B cell (primary cell): ENCODE data around the gene SPEN. TPM values are rescaled to one million over a fixed set of nuclear protein-coding genes. Genes with fewer than 3 reads are reported as not detected.
A peak's percentile ranks its signal among the peaks of the same experiment; 100 is the strongest.

Experiments used
- ATAC-seq: fragments of 200-7000 bp; cut with Tn5 transposase; one replicate; pipeline ENCODE4 v1.10.0; 2021; ENCODE audit warnings: low read depth, mild to moderate bottlenecking, moderate number of reproducible peaks, moderate library complexity
- CTCF ChIA-PET: fragments of 350-600 bp; sonication (Branson Sonifier 250); formaldehyde crosslinking; loops from one replicate; lab custom pipeline; 2021; ENCODE audit warnings: antibody characterized with exemption, inconsistent platforms; lab: Charles Lee
- POLR2A ChIA-PET: fragments of 350-600 bp; sonication (Branson Sonifier 250); formaldehyde crosslinking; loops from one replicate; lab custom pipeline; 2021; ENCODE audit warnings: antibody characterized with exemption; lab: Charles Lee
- DNase-seq: peaks from one replicate; pipeline ENCODE4 v3.0.0; 2013
- H2AFZ ChIP-seq: 2 replicates; pipeline ENCODE4 v1.6.1; 2012; ENCODE audit warnings: mild to moderate bottlenecking, low read depth, low read length; ENCODE audit not compliant: insufficient read depth, poor library complexity, severe bottlenecking
- H3K27ac ChIP-seq, 2 donors: 1 replicate in 1 of 2; 2 replicates in 1 of 2; pipeline ENCODE4 v1.5.1; 2012 to 2013; ENCODE audit warnings: low read length in 2 of 2, mild to moderate bottlenecking in 2 of 2, moderate library complexity in 1 of 2
- H3K27me3 ChIP-seq, 4 experiments: fragments of 200-600 bp in 1 of 4; sonication (generic) in 1 of 4; replicated peaks in 1 of 4; 1 replicate in 2 of 4; 2 replicates in 2 of 4; pipeline versions ENCODE4 v1.6.1 to v1.7.0; 2013 to 2016; ENCODE audit warnings: low read length in 3 of 4, mild to moderate bottlenecking in 2 of 4, mixed read lengths in 1 of 4, moderate library complexity in 1 of 4; ENCODE audit not compliant: insufficient read depth in 4 of 4, control insufficient read depth in 3 of 4; ENCODE audit errors: control extremely low read depth in 1 of 4
- H3K36me3 ChIP-seq, 2 experiments: replicated peaks in 1 of 2; 1 replicate in 1 of 2; 2 replicates in 1 of 2; pipeline versions ENCODE4 v1.6.1 to v1.7.1; 2013; ENCODE audit warnings: low read length in 1 of 2; ENCODE audit not compliant: insufficient read depth in 2 of 2, control insufficient read depth in 1 of 2; ENCODE audit errors: control extremely low read depth in 1 of 2, extremely low read depth in 1 of 2
- H3K4me1 ChIP-seq, 2 donors: fragments of 200-600 bp in 1 of 2; sonication (generic) in 1 of 2; 1 replicate in 1 of 2; 2 replicates in 1 of 2; pipeline versions ENCODE4 v1.5.1 to v1.6.1; 2013 to 2017; ENCODE audit warnings: low read length in 2 of 2; ENCODE audit not compliant: control insufficient read depth in 2 of 2, insufficient read depth in 2 of 2
- H3K4me2 ChIP-seq: replicated peaks from 2 replicates; pipeline ENCODE3; 2012; ENCODE audit warnings: mild to moderate bottlenecking, low read depth, low read length; ENCODE audit not compliant: poor library complexity, severe bottlenecking
- H3K4me3 ChIP-seq, 5 experiments: fragments of 200-600 bp in 1 of 5; sonication (generic) in 1 of 5; 1 replicate in 3 of 5; 2 replicates in 2 of 5; pipeline versions ENCODE4 v1.5.1 to v1.7.0; 2011 to 2016; ENCODE audit warnings: low read length in 4 of 5, mild to moderate bottlenecking in 4 of 5, low read depth in 2 of 5, control low read depth in 1 of 5, moderate library complexity in 1 of 5; ENCODE audit not compliant: insufficient read depth in 1 of 5; ENCODE audit errors: control extremely low read depth in 1 of 5, extremely low read depth in 1 of 5
- H3K79me2 ChIP-seq: fragments of 200-600 bp; sonication (generic); one replicate; pipeline ENCODE4 v1.6.0; 2016; ENCODE audit warnings: low read length; ENCODE audit not compliant: control insufficient read depth, insufficient read depth
- H3K9ac ChIP-seq: fragments of 200-600 bp; sonication (generic); 2 replicates; pipeline ENCODE4 v1.6.1; 2017; ENCODE audit warnings: mild to moderate bottlenecking, low read length, moderate library complexity
- H3K9me3 ChIP-seq, 3 donors: one replicate each; pipeline versions ENCODE4 v1.6.1 to v1.7.1; 2013; ENCODE audit warnings: low read length in 2 of 3; ENCODE audit not compliant: control insufficient read depth in 2 of 3, insufficient read depth in 1 of 3; ENCODE audit errors: control extremely low read depth in 1 of 3
- H4K20me1 ChIP-seq: 2 replicates; pipeline ENCODE4 v1.6.0; 2012; ENCODE audit warnings: mild to moderate bottlenecking, low read length; ENCODE audit not compliant: insufficient read depth, control insufficient read depth, poor library complexity, severe bottlenecking
- H3K27ac Mint-ChIP-seq: one replicate; pipeline ENCODE4 v1.8.0; 2021; ENCODE audit warnings: mixed read lengths
- H3K27me3 Mint-ChIP-seq: one replicate; pipeline ENCODE4 v1.8.0; 2021; ENCODE audit warnings: mixed read lengths
- H3K4me1 Mint-ChIP-seq: one replicate; pipeline ENCODE4 v1.8.0; 2021; ENCODE audit warnings: mixed read lengths
- H3K4me3 Mint-ChIP-seq: one replicate; pipeline ENCODE4 v1.8.0; 2021; ENCODE audit warnings: mixed read lengths
- H3K9me3 Mint-ChIP-seq: one replicate; pipeline ENCODE4 v1.8.0; 2022; ENCODE audit warnings: mixed read lengths; ENCODE audit not compliant: insufficient read depth
- CTCF ChIP-seq: fragments of 200-600 bp; IDR thresholded peaks from one replicate; pipeline ENCODE4 v1.8.0; 2022; ENCODE audit warnings: antibody characterized with exemption, mild to moderate bottlenecking
- EZH2 ChIP-seq: IDR thresholded peaks from 2 replicates; pipeline ENCODE4 v1.6.1; 2012; ENCODE audit warnings: borderline replicate concordance, low read depth, mild to moderate bottlenecking, moderate library complexity, low read length; ENCODE audit not compliant: insufficient read depth, poor library complexity, severe bottlenecking
- WGBS: methylation state at CpG from one replicate; pipeline ENCODE4 v1.1.5; 2013; ENCODE audit warnings: missing lambda C conversion rate; ENCODE audit not compliant: insufficient coverage; 5-methylcytosine and 5-hydroxymethylcytosine counted together
- intact Hi-C: fragments of 100-400 bp; cut with micrococcal nuclease; formaldehyde crosslinking; loops from one replicate; pipeline ENCODE4 v1.10.0; 2022
- polyA plus RNA-seq: library from polyadenylated mRNA; depleted of rRNA; stranded (reverse); fragments of >200 nt; gene quantifications from 2 replicates; pipeline ENCODE4 v1.2.3, GENCODE V29; 2012
- total RNA-seq, 2 donors: library from RNA; stranded (reverse); fragments of 120-200 nt in 1 of 2; gene quantifications; 1 replicate in 1 of 2; 2 replicates in 1 of 2; pipeline versions ENCODE4 v1.2.3 to v1.2.4, GENCODE V29; 2013 to 2022

Gene SPEN
- total and polyA plus RNA-seq, 2 donors (not counting 1 experiment from before 2014, with no cell fraction given) = 29.1 to 126 TPM

DNA sequence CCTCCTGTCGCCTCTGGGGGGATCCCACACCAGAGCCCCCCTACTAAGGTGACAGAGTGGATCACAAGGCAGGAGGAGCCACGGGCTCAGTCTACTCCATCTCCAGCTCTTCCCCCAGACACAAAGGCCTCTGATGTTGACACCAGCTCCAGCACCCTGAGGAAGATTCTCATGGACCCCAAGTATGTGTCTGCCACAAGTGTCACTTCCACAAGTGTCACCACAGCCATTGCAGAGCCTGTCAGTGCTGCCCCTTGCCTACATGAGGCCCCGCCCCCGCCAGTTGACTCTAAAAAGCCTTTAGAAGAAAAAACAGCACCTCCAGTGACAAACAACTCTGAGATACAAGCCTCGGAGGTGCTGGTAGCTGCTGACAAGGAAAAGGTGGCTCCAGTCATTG lies 86.2 kb downstream of the SPEN start:
- peaks cover 0 to 94% of the 10 kb centered on the region in 2 experiments for H3K36me3 ChIP-seq
- Mint-ChIP-seq H3K4me1 (peaks cover 4% of the 10 kb centered on the region), H3K27me3 (no peaks in the 10 kb centered on the region), H3K9me3 (no peaks in the 10 kb centered on the region), H3K4me3 (no peak overlapping the region), H3K27ac (no peak overlapping the region)
- peaks cover 8% of the 10 kb centered on the region for H3K79me2 ChIP-seq
- no peaks in the 10 kb centered on the region for H3K27me3 ChIP-seq
- TF ChIP-seq CTCF = no peak
- TF ChIP-seq EZH2 = no peak
- H3K27ac ChIP-seq = no peak overlapping the region
- intact Hi-C loops = no loop called here
- DNase-seq (no peak), ATAC-seq (no peak)
- WGBS = 95% methylated on average over 5 of the region's 5 CpGs
- H3K9ac ChIP-seq = no peak overlapping the region
- H4K20me1 ChIP-seq = peaks cover 8% of the 10 kb centered on the region
- no peaks in the 10 kb centered on the region for H3K4me1 ChIP-seq
- POLR2A ChIA-PET = no interaction called here
- no peak overlapping the region for H3K4me2 ChIP-seq
- no peaks in the 10 kb centered on the region for H3K9me3 ChIP-seq
- CTCF ChIA-PET = no interaction called here
- H2AFZ ChIP-seq = no peak overlapping the region
- H3K4me3 ChIP-seq = no peak overlapping the region

DNA sequence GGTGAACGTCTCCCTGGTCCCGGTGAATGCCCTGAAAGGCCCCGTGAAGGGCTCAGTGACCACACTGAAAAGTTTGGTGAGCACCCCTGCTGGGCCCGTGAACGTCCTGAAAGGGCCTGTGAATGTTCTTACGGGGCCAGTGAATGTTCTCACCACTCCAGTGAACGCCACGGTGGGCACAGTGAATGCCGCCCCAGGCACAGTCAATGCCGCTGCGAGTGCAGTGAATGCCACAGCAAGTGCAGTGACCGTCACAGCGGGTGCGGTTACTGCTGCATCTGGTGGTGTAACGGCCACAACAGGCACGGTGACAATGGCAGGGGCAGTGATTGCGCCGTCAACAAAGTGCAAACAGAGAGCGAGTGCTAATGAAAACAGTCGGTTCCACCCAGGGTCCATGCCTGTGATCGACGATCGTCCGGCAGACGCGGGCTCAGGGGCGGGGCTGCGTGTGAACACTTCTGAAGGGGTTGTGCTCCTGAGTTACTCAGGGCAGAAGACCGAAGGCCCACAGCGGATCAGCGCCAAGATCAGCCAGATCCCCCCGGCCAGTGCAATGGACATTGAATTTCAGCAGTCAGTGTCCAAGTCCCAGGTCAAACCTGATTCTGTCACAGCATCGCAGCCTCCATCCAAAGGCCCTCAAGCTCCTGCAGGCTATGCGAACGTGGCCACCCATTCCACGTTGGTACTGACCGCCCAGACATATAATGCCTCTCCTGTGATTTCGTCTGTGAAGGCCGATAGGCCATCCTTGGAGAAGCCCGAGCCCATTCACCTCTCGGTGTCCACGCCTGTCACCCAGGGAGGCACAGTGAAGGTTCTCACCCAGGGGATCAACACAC lies 86.9 kb downstream of the SPEN start:
- no peaks in the 10 kb centered on the region for H3K4me1 ChIP-seq
- intact Hi-C loops = no loop called here
- H3K79me2 ChIP-seq = peaks cover 8% of the 10 kb centered on the region
- WGBS = 98% methylated on average over 42 of the region's 42 CpGs
- CTCF ChIA-PET = interaction anchor here (0.6 kb wide), 2 partner anchors 116 to 252 kb away, joined by 3 read pairs; no protein-coding TSS in a partner anchor
- DNase-seq (no peak), ATAC-seq (peak; percentile 10)
- no peak overlapping the region for H3K9ac ChIP-seq
- H3K4me3 ChIP-seq = no peak overlapping the region
- H3K4me2 ChIP-seq = no peak overlapping the region
- H3K4me3 Mint-ChIP-seq = no peak overlapping the region
- H3K27me3 ChIP-seq = no peaks in the 10 kb centered on the region
- no peaks in the 10 kb centered on the region for H3K27me3 Mint-ChIP-seq
- no peak for TF ChIP-seq CTCF
- no peak for TF ChIP-seq EZH2
- no peaks in the 10 kb centered on the region for H3K9me3 ChIP-seq
- H4K20me1 ChIP-seq = peaks cover 8% of the 10 kb centered on the region
- no peak overlapping the region for H2AFZ ChIP-seq
- H3K9me3 Mint-ChIP-seq = no peaks in the 10 kb centered on the region
- H3K36me3 ChIP-seq = peaks cover 0 to 94% of the 10 kb centered on the region in 2 experiments
- H3K27ac ChIP-seq = no peak overlapping the region
- peaks cover 5% of the 10 kb centered on the region for H3K4me1 Mint-ChIP-seq
- POLR2A ChIA-PET = no interaction called here
- H3K27ac Mint-ChIP-seq = no peak overlapping the region
